Endothelial cell of umbilical vein (primary cell): ENCODE results near the gene RNPEPL1. TPM values are rescaled to one million over a fixed set of nuclear protein-coding genes. Genes with fewer than 3 reads are reported as not detected.

Source experiments
- BruUV-seq: library from RNA; stranded (reverse); fragments of 400-500 nt; replicated peaks from 2 replicates; lab custom pipeline; 2021; lab: Mats Ljungman, UMichigan
- CTCF ChIA-PET: fragments of 300-600, 350-600 bp; sonication (Branson Sonifier 250); formaldehyde crosslinking; loops from one replicate; lab custom pipeline; 2021; ENCODE audit warnings: antibody characterized with exemption, inconsistent platforms; lab: Charles Lee
- POLR2A ChIA-PET: fragments of 300-600, 350-600 bp; sonication (Branson Sonifier 250); formaldehyde crosslinking; loops from one replicate; lab custom pipeline; 2021; ENCODE audit warnings: antibody characterized with exemption, inconsistent platforms; lab: Charles Lee
- DNase-seq: peaks from one replicate; pipeline ENCODE4 v3.0.0-alpha.2; 2011; ENCODE audit warnings: low read depth, low spot score
- FAIRE-seq: peaks from 2 replicates; lab custom pipeline; 2011; peaks lifted over from hg19 to GRCh38; lab: Jason Lieb, UNC
- H2AFZ ChIP-seq: 2 replicates; pipeline ENCODE4 v1.6.0; 2012; ENCODE audit warnings: low read depth, low read length, control low read depth, inconsistent platforms
- H3K27ac ChIP-seq: 2 replicates; pipeline ENCODE4 v1.5.1; 2011; ENCODE audit warnings: low read depth, mild to moderate bottlenecking, control low read depth, low read length, moderate library complexity; ENCODE audit not compliant: insufficient read depth
- H3K27me3 ChIP-seq, 2 experiments: 2 replicates each; pipeline versions ENCODE4 v1.6.0 to v1.6.1; 2011; ENCODE audit warnings: low read length in 2 of 2, mixed read lengths in 1 of 2; ENCODE audit not compliant: control insufficient read depth in 2 of 2, insufficient read depth in 2 of 2
- H3K36me3 ChIP-seq, 2 experiments: 2 replicates in 1 of 2; 3 replicates in 1 of 2; pipeline ENCODE4 v1.5.1; 2011; ENCODE audit warnings: low read length in 2 of 2, mild to moderate bottlenecking in 1 of 2, moderate library complexity in 1 of 2; ENCODE audit not compliant: control insufficient read depth in 2 of 2, insufficient read depth in 2 of 2; ENCODE audit errors: extremely low read depth in 1 of 2
- H3K4me1 ChIP-seq: 3 replicates; pipeline ENCODE4 v1.5.1; 2011; ENCODE audit warnings: mild to moderate bottlenecking, low read length; ENCODE audit not compliant: control insufficient read depth, insufficient read depth; ENCODE audit errors: extremely low read depth
- H3K4me2 ChIP-seq: 2 replicates; pipeline ENCODE4 v1.6.1; 2011; ENCODE audit warnings: low read length, control low read depth, mixed read lengths; ENCODE audit not compliant: insufficient read depth
- H3K4me3 ChIP-seq, 3 experiments: fragments of 200-600 bp in 1 of 3; sonication (generic), shearing (Covaris generic) in 1 of 3; replicated peaks in 1 of 3; 2 replicates each; pipeline ENCODE4 v1.5.1; 2011 to 2016; ENCODE audit warnings: control low read depth in 3 of 3, low read length in 3 of 3, mild to moderate bottlenecking in 2 of 3, inconsistent platforms in 1 of 3, low read depth in 1 of 3, moderate library complexity in 1 of 3; ENCODE audit not compliant: insufficient read depth in 1 of 3
- H3K79me2 ChIP-seq: 2 replicates; pipeline ENCODE4 v1.6.0; 2012; ENCODE audit warnings: low read length, inconsistent platforms; ENCODE audit not compliant: control insufficient read depth, insufficient read depth
- H3K9ac ChIP-seq: replicated peaks from 2 replicates; pipeline ENCODE3; 2011; ENCODE audit warnings: low read length, control low read depth; ENCODE audit not compliant: insufficient read depth; ENCODE audit errors: extremely low read depth
- H3K9me1 ChIP-seq: replicated peaks from 3 replicates; pipeline ENCODE4 v1.6.0; 2011; ENCODE audit warnings: mild to moderate bottlenecking, low read length; ENCODE audit not compliant: control insufficient read depth, insufficient read depth; ENCODE audit errors: extremely low read depth
- H3K9me3 ChIP-seq: replicated peaks from 2 replicates; pipeline ENCODE4 v1.5.1; 2012; ENCODE audit warnings: low read length, inconsistent platforms; ENCODE audit not compliant: control insufficient read depth, insufficient read depth
- H4K20me1 ChIP-seq: replicated peaks from 2 replicates; pipeline ENCODE3; 2011; ENCODE audit warnings: mild to moderate bottlenecking, low read length; ENCODE audit not compliant: control insufficient read depth, insufficient read depth; ENCODE audit errors: extremely low read depth
- EZH2 ChIP-seq: IDR thresholded peaks from 2 replicates; pipeline ENCODE4 v1.6.1; 2012; ENCODE audit warnings: borderline replicate concordance, low read depth, mild to moderate bottlenecking, moderate library complexity, low read length, inconsistent platforms; ENCODE audit not compliant: severe bottlenecking
- FOS ChIP-seq: IDR thresholded peaks from 2 replicates; pipeline ENCODE4 v1.6.1; 2011; ENCODE audit warnings: mild to moderate bottlenecking, low read length, moderate library complexity, borderline replicate concordance; ENCODE audit not compliant: insufficient read depth
- GATA2 ChIP-seq: IDR thresholded peaks from 2 replicates; pipeline ENCODE4 v1.7.0; 2011; ENCODE audit warnings: low read depth, mild to moderate bottlenecking, moderate library complexity, mixed read lengths, low read length; ENCODE audit not compliant: insufficient read length, insufficient read depth
- JUN ChIP-seq: IDR thresholded peaks from 2 replicates; pipeline ENCODE4 v1.6.1; 2011; ENCODE audit warnings: borderline replicate concordance, low read depth; ENCODE audit not compliant: insufficient read length, insufficient read depth
- MYC ChIP-seq: IDR thresholded peaks from one replicate; pipeline ENCODE4 v1.6.1; 2011; ENCODE audit warnings: mild to moderate bottlenecking, low read depth, low read length
- POLR2A ChIP-seq: IDR thresholded peaks from 2 replicates; pipeline ENCODE4 v1.6.1; 2012; ENCODE audit warnings: low read depth, mild to moderate bottlenecking, control low read depth, low read length
- POLR2AphosphoS5 ChIP-seq: IDR thresholded peaks from 2 replicates; pipeline ENCODE4 v1.6.1; 2012; ENCODE audit warnings: low read depth, mild to moderate bottlenecking, control low read depth, low read length, moderate library complexity; ENCODE audit not compliant: insufficient read depth
- dilution Hi-C: fragments of 300-500 bp; cut with MboI; formaldehyde crosslinking; loops from one replicate; pipeline ENCODE4 v1.15.0; 2019; ENCODE audit warnings: low sequenced_read_pairs; ENCODE audit not compliant: extremely low pct_ligation_motif_present
- intact Hi-C: fragments of 100-400 bp; cut with micrococcal nuclease; formaldehyde crosslinking; loops from one replicate; pipeline ENCODE4 v1.10.0; 2022
- polyA plus RNA-seq, 4 experiments: library from polyadenylated mRNA; depleted of rRNA in 3 of 4; stranded (reverse) in 3 of 4; unstranded in 1 of 4; fragments of >200 nt; gene quantifications; 2 replicates each; pipeline versions ENCODE4 v1.2.1 to v1.2.3, GENCODE V29; 2011 to 2012; ENCODE audit warnings: missing spikeins in 1 of 4
- total RNA-seq: library from RNA; stranded (reverse); gene quantifications from 2 replicates; pipeline ENCODE4 v1.2.3, GENCODE V29; 2021
- TF ChIP-seq, protein P1 (sequence below): IDR thresholded peaks from 2 replicates; pipeline ENCODE4 v1.6.1; 2011; ENCODE audit not compliant: insufficient read depth, insufficient read length
- TF ChIP-seq, protein P2 (sequence below), 2 donors: IDR thresholded peaks; 1 replicate in 1 of 2; 2 replicates in 1 of 2; pipeline ENCODE4 v1.5.1; 2011; ENCODE audit warnings: low read length in 2 of 2, mild to moderate bottlenecking in 2 of 2, moderate library complexity in 2 of 2, control low read depth in 1 of 2, inconsistent platforms in 1 of 2, low read depth in 1 of 2; ENCODE audit not compliant: insufficient read depth in 1 of 2; ENCODE audit errors: extremely low read depth in 1 of 2

The RNPEPL1 gene
- total and polyA plus RNA-seq, 2 donors (not counting 3 experiments of a cell fraction or from before 2014, with no cell fraction given): 35.8 to 67.1 TPM

DNA sequence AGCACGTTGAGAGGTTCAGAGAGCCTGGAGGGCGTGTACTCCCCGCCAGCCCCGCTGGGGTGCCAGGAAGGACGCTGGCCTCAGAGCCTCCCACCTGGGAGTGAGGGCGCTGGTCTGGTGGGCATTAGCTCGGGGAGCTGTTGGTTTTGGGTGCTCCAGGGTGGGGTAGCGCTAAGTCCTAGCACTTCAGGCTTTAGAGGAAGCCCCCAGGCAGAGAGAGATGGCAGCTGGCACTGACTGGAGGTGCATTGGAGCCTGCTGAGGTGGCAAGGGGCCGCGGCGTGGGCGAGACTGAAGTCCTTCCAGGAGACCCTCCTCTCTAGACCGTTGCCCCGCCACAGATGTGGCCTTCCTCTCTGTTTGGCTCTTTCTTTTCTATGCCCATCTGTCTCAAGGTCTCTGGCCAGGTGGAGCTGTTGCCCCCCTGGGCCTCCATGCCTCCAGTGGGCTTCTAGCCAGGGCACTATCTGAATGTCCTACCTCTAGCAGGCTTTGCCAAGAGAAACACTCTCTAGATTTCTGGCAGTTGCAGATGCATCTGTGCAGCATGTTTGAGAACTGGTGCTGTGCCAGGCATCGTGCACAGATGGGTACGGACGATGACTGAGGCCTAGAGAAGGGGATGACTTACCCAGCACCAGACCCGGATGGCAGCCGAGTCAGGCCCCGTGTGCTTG lies 24.9 kb downstream of the RNPEPL1 start:
- Histone ChIP-seq H2AFZ (no peak overlapping the region), H3K4me1 (peaks cover 1% of the 10 kb centered on the region), H3K9ac (no peak overlapping the region), H3K9me3 (no peaks in the 10 kb centered on the region), H3K27ac (no peak overlapping the region), H4K20me1 (no peaks in the 10 kb centered on the region), H3K79me2 (peaks cover 21% of the 10 kb centered on the region), H3K4me3 (no peak overlapping the region), H3K4me2 (no peak overlapping the region), H3K36me3 (peaks cover 2 to 23% of the 10 kb centered on the region in 2 experiments), H3K27me3 (no peaks in the 10 kb centered on the region), H3K9me1 (no peaks in the 10 kb centered on the region)
- no TSS peak for BruUV-seq
- ChIA-PET CTCF (no interaction called here), POLR2A (no interaction called here)
- FAIRE-seq: no peak
- dilution Hi-C loops: no loop called here
- intact Hi-C loops: no loop called here
- no peak for DNase-seq
- no peak for TF ChIP-seq POLR2A
- TF ChIP-seq, protein P1, sequence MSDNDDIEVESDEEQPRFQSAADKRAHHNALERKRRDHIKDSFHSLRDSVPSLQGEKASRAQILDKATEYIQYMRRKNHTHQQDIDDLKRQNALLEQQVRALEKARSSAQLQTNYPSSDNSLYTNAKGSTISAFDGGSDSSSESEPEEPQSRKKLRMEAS: no peak
- TF ChIP-seq GATA2: no peak
- TF ChIP-seq FOS: no peak
- TF ChIP-seq MYC: no peak
- no peak for TF ChIP-seq EZH2
- TF ChIP-seq, protein P2, sequence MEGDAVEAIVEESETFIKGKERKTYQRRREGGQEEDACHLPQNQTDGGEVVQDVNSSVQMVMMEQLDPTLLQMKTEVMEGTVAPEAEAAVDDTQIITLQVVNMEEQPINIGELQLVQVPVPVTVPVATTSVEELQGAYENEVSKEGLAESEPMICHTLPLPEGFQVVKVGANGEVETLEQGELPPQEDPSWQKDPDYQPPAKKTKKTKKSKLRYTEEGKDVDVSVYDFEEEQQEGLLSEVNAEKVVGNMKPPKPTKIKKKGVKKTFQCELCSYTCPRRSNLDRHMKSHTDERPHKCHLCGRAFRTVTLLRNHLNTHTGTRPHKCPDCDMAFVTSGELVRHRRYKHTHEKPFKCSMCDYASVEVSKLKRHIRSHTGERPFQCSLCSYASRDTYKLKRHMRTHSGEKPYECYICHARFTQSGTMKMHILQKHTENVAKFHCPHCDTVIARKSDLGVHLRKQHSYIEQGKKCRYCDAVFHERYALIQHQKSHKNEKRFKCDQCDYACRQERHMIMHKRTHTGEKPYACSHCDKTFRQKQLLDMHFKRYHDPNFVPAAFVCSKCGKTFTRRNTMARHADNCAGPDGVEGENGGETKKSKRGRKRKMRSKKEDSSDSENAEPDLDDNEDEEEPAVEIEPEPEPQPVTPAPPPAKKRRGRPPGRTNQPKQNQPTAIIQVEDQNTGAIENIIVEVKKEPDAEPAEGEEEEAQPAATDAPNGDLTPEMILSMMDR (IDR thresholded peaks at IDR 0.05; ENCODE audit: extremely low read depth in 1 of 2, insufficient read depth in 1 of 2, low read depth in 1 of 2, low read length in 2 of 2): no peak
- no peak for TF ChIP-seq POLR2AphosphoS5
- no peak for TF ChIP-seq JUN
